GM21528 (cell line): ENCODE results near the gene SORCS2.

Source experiments
- ATAC-seq: cut with Tn5 transposase; IDR thresholded peaks from one replicate; pipeline ENCODE4 v1.9.1; 2021; ENCODE audit warnings: mild to moderate bottlenecking, moderate library complexity; ENCODE audit not compliant: unreplicated experiment, low FRiP score

SORCS2 gene

GRCh38 chr4:7313991-7314390, 121.7 kb downstream of the SORCS2 start:
- ATAC-seq: no peak

- ATAC-seq: no peak
Measured at GRCh38 chr4:7315286-7315685, 122.9 kb downstream of the SORCS2 start.

GRCh38 chr4:7315935-7316334, 123.6 kb downstream of the SORCS2 start:
- ATAC-seq: no peak

- ATAC-seq: no peak
Measured at GRCh38 chr4:7319024-7319423, 126.7 kb downstream of the SORCS2 start.

- ATAC-seq: no peak
Measured at GRCh38 chr4:7320206-7320797, 128.0 kb downstream of the SORCS2 start.

- no peak for ATAC-seq
Measured at GRCh38 chr4:7322166-7322991, 130.0 kb downstream of the SORCS2 start.

GRCh38 chr4:7323461-7323871, 131.1 kb downstream of the SORCS2 start:
- no peak for ATAC-seq

- no peak for ATAC-seq
Measured at GRCh38 chr4:7323872-7324650, 131.7 kb downstream of the SORCS2 start.

- ATAC-seq: no peak
Measured at GRCh38 chr4:7324651-7325121, 132.3 kb downstream of the SORCS2 start.

- no peak for ATAC-seq
Measured at GRCh38 chr4:7325541-7325940, 133.2 kb downstream of the SORCS2 start.

- ATAC-seq: no peak
Measured at GRCh38 chr4:7326306-7326692, 134.0 kb downstream of the SORCS2 start.

- no peak for ATAC-seq
Measured at GRCh38 chr4:7326693-7327340, 134.5 kb downstream of the SORCS2 start.

- no peak for ATAC-seq
Measured at GRCh38 chr4:7327341-7327885, 135.1 kb downstream of the SORCS2 start.

GRCh38 chr4:7328162-7328912, 136.0 kb downstream of the SORCS2 start:
- ATAC-seq: no peak

- ATAC-seq: no peak
Measured at GRCh38 chr4:7328913-7329638, 136.7 kb downstream of the SORCS2 start.

GRCh38 chr4:7330031-7330596, 137.8 kb downstream of the SORCS2 start:
- no peak for ATAC-seq

GRCh38 chr4:7330811-7331681, 138.7 kb downstream of the SORCS2 start:
- ATAC-seq: no peak

- ATAC-seq: no peak
Measured at GRCh38 chr4:7331682-7332000, 139.3 kb downstream of the SORCS2 start.
